GM04503 (cell line): Measurements from ENCODE around the gene BYSL.

ENCODE experiments used
- DNase-seq: peaks from one replicate; pipeline ENCODE4 v3.0.0-alpha.2; 2012; ENCODE audit warnings: low read depth

The BYSL gene

DNA sequence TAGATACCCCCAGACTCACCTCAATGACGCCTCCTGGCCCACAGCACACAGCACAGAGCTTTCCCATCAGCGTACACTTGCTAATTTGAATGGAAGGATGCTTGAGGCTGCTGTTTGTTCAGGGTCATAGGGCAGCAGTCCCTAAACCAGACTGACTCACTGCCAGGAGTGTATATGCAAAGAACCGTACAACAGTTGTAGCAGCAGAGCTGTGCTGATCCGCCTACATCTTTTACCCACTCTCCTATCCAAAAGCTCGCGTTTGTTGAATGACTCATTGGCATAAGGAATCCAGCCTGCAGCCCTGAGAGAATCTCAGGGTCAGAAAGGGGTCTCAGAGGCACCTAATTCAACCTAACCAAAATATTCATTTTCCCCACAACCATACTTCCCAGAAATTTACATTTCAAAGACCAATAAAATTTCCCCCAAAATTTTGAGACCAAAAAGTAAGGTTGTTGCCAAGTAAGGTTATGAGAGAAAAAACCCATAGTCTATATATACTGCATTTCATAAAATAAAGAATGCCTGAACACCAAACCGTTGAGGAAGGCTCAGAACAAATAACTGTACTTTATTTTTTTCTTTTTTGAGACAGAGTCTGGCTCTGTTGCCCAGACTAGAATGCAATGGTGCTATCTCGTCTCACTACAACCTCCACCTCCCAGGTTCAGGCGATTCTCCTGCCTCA, 55.6 kb downstream of the BYSL start:
- no peak for DNase-seq
